ENCODE data around the gene TENT5C. TPM values are rescaled to one million over a fixed set of nuclear protein-coding genes. Genes with fewer than 3 reads are reported as not detected.

TENT5C gene
- total RNA-seq, 1 experiment from 2014 or later: 1.4 TPM

DNA sequence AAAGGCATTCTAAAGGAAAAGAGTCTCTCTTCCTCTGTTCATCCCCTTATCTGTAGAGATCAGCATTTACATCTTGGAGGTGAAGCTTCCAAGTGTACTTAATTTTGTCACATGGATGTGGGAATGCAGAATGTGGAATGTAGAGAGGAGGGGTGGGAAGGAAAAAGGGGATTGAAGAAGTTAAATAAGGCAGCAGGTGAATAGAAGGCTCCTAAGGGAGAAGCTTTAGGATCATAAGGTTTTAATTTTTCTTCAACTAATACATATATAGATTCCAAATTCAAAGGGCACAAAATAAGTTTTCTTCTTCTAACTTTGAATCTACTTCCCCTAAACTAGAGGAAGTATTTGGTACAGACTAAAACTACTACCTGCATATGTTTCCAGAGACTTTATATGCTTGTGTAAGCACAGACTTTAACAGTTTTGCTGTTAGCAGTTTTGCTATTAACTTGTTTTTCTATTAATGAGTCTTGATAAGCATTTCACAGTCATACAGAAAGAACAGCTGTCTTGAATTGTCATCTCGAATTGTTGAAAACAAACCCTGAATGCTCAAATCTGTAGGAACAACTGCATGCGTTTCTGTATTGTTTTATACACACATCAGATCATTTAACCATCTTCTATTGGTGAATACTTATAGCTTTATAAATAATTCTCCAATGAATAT, 12.7 kb downstream of the TENT5C start:
- no peak overlapping the region for H3K4me3 Mint-ChIP-seq
- DNase-seq (ENCODE audit: low spot score): no peak

DNA sequence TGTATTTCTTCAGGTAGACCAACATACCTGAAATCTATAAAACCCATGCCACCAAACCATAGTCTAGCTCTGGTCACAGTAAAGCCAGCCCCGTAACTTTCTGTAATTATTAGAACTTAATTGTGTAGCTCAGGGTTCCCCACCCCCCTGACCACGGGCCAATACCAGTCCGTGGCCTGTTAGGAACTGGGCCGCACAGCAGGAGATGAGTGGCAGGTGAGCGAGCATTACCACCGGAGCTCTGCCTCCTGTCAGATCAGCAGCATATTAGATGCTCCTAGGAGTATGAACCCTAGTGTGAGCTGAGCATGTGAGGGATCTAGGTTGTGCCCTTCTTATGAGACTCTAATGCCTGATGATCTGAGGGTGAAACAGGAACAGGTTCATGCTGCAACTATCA, 14.6 kb downstream of the TENT5C start:
- POLR2A ChIA-PET: no interaction called here
- Mint-ChIP-seq H3K36me3 (no peaks in the 10 kb centered on the region), H3K27me3 (ENCODE audit: low read depth) (peaks cover 10% of the 10 kb centered on the region), H3K27ac (no peak overlapping the region), H3K4me1 (0 out of 2 replicates have a peak, but pooled peaks cover 5% of the 10 kb centered on the region), H3K9me3 (no peaks in the 10 kb centered on the region), H3K4me3 (no peak overlapping the region)
- TF ChIP-seq FOXK1 (CRISPR knock-in tag; IDR thresholded peaks at IDR 0.05): no peak
- no peak for TF ChIP-seq MXD4 (CRISPR knock-in tag; IDR thresholded peaks at IDR 0.05; ENCODE audit: borderline replicate concordance)
- TF ChIP-seq NFYB (CRISPR knock-in tag; conservative IDR thresholded peaks at IDR 0.05; ENCODE audit: low read depth): no peak
- no peak for TF ChIP-seq JUN (CRISPR knock-in tag; IDR thresholded peaks at IDR 0.05)
- TF ChIP-seq OVOL2 (CRISPR knock-in tag; IDR thresholded peaks at IDR 0.05; ENCODE audit: borderline replicate concordance): no peak
- TF ChIP-seq, protein P1, sequence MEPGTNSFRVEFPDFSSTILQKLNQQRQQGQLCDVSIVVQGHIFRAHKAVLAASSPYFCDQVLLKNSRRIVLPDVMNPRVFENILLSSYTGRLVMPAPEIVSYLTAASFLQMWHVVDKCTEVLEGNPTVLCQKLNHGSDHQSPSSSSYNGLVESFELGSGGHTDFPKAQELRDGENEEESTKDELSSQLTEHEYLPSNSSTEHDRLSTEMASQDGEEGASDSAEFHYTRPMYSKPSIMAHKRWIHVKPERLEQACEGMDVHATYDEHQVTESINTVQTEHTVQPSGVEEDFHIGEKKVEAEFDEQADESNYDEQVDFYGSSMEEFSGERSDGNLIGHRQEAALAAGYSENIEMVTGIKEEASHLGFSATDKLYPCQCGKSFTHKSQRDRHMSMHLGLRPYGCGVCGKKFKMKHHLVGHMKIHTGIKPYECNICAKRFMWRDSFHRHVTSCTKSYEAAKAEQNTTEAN (CRISPR knock-in tag; IDR thresholded peaks at IDR 0.05): no peak
- TF ChIP-seq JAZF1 (CRISPR knock-in tag; IDR thresholded peaks at IDR 0.05): no peak
- TF ChIP-seq, protein P2, sequence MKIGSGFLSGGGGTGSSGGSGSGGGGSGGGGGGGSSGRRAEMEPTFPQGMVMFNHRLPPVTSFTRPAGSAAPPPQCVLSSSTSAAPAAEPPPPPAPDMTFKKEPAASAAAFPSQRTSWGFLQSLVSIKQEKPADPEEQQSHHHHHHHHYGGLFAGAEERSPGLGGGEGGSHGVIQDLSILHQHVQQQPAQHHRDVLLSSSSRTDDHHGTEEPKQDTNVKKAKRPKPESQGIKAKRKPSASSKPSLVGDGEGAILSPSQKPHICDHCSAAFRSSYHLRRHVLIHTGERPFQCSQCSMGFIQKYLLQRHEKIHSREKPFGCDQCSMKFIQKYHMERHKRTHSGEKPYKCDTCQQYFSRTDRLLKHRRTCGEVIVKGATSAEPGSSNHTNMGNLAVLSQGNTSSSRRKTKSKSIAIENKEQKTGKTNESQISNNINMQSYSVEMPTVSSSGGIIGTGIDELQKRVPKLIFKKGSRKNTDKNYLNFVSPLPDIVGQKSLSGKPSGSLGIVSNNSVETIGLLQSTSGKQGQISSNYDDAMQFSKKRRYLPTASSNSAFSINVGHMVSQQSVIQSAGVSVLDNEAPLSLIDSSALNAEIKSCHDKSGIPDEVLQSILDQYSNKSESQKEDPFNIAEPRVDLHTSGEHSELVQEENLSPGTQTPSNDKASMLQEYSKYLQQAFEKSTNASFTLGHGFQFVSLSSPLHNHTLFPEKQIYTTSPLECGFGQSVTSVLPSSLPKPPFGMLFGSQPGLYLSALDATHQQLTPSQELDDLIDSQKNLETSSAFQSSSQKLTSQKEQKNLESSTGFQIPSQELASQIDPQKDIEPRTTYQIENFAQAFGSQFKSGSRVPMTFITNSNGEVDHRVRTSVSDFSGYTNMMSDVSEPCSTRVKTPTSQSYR (CRISPR knock-in tag; IDR thresholded peaks at IDR 0.05): no peak
- no peak for TF ChIP-seq PRRX2 (CRISPR knock-in tag; IDR thresholded peaks at IDR 0.05)
- CTCF ChIA-PET: interaction anchor here (1.8 kb wide), 1 partner anchor 13 kb away, joined by 4 read pairs; no protein-coding TSS in a partner anchor
- ATAC-seq: no peak
- DNase-seq (ENCODE audit: low spot score): no peak

More for the DNA sequence above, 12.7 kb downstream of the TENT5C start:
- H3K9me3 Mint-ChIP-seq: no peaks in the 10 kb centered on the region
- no peaks in the 10 kb centered on the region for H3K36me3 Mint-ChIP-seq
- ChIA-PET CTCF (no interaction called here), POLR2A (no interaction called here)
- ATAC-seq: no peak
- peaks cover 17% of the 10 kb centered on the region for H3K4me1 Mint-ChIP-seq
- TF ChIP-seq TEAD4 (CRISPR knock-in tag; IDR thresholded peaks at IDR 0.05): no peak
- no peak for TF ChIP-seq TP53 (CRISPR knock-in tag; IDR thresholded peaks at IDR 0.05)
- no peak for TF ChIP-seq NFE2L1 (CRISPR knock-in tag; IDR thresholded peaks at IDR 0.05)
- no peak for TF ChIP-seq ESRRA (CRISPR knock-in tag; IDR thresholded peaks at IDR 0.05; ENCODE audit: borderline replicate concordance)
- TF ChIP-seq KAT7 (CRISPR knock-in tag; IDR thresholded peaks at IDR 0.05; ENCODE audit: borderline replicate concordance): no peak
- TF ChIP-seq TEAD1 (CRISPR knock-in tag; IDR thresholded peaks at IDR 0.05): no peak
- TF ChIP-seq, protein P3, sequence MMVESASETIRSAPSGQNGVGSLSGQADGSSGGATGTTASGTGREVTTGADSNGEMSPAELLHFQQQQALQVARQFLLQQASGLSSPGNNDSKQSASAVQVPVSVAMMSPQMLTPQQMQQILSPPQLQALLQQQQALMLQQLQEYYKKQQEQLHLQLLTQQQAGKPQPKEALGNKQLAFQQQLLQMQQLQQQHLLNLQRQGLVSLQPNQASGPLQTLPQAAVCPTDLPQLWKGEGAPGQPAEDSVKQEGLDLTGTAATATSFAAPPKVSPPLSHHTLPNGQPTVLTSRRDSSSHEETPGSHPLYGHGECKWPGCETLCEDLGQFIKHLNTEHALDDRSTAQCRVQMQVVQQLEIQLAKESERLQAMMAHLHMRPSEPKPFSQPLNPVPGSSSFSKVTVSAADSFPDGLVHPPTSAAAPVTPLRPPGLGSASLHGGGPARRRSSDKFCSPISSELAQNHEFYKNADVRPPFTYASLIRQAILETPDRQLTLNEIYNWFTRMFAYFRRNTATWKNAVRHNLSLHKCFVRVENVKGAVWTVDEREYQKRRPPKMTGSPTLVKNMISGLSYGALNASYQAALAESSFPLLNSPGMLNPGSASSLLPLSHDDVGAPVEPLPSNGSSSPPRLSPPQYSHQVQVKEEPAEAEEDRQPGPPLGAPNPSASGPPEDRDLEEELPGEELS (CRISPR knock-in tag; IDR thresholded peaks at IDR 0.05): no peak
- H3K27ac Mint-ChIP-seq: no peak overlapping the region
- peaks cover 23% of the 10 kb centered on the region for H3K27me3 Mint-ChIP-seq (ENCODE audit: low read depth)

DNA sequence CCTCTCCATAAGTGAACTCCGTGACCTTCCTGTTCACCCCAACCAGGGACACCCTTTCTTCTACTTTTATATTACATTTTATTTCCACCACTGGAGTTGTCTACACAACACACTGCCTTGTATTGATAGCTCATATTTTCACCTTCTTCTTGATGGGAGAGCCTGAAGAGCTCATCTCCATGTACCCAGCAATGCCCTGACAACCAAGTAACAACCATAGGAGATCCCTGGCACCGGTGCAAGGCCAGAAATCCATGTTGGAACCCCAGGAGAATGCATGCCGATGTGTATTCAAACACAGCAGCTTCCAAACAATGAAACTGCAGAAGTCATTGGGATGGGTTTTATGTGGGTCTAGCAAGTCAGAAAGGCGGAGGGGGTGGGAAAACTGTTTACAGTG, 15.5 kb downstream of the TENT5C start:
- Mint-ChIP-seq H3K36me3 (no peaks in the 10 kb centered on the region), H3K4me3 (no peak overlapping the region), H3K9me3 (no peaks in the 10 kb centered on the region), H3K27ac (no peak overlapping the region), H3K27me3 (ENCODE audit: low read depth) (peaks cover 1% of the 10 kb centered on the region; the same call in 1 of the 2 replicates), H3K4me1 (0 out of 2 replicates have a peak, but pooled peaks cover 5% of the 10 kb centered on the region)
- ChIA-PET CTCF (interaction anchor here (0.8 to 1.8 kb wide), 2 partner anchors 14 to 132 kb away, joined by 3 to 4 read pairs; no protein-coding TSS in a partner anchor), POLR2A (interaction anchor here (0.6 kb wide), 1 partner anchor 107 kb away, joined by 5 read pairs; no protein-coding TSS in a partner anchor)
- ATAC-seq (no peak), DNase-seq (ENCODE audit: low spot score) (no peak)
- no peak for TF ChIP-seq TEAD4 (CRISPR knock-in tag; IDR thresholded peaks at IDR 0.05)
- no peak for TF ChIP-seq ZNF416 (CRISPR knock-in tag; IDR thresholded peaks at IDR 0.05)
- TF ChIP-seq, protein P4, sequence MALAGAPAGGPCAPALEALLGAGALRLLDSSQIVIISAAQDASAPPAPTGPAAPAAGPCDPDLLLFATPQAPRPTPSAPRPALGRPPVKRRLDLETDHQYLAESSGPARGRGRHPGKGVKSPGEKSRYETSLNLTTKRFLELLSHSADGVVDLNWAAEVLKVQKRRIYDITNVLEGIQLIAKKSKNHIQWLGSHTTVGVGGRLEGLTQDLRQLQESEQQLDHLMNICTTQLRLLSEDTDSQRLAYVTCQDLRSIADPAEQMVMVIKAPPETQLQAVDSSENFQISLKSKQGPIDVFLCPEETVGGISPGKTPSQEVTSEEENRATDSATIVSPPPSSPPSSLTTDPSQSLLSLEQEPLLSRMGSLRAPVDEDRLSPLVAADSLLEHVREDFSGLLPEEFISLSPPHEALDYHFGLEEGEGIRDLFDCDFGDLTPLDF (CRISPR knock-in tag; IDR thresholded peaks at IDR 0.05): no peak
- TF ChIP-seq, protein P5, sequence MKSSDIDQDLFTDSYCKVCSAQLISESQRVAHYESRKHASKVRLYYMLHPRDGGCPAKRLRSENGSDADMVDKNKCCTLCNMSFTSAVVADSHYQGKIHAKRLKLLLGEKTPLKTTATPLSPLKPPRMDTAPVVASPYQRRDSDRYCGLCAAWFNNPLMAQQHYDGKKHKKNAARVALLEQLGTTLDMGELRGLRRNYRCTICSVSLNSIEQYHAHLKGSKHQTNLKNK (CRISPR knock-in tag; IDR thresholded peaks at IDR 0.05): no peak
- TF ChIP-seq GTF2I (CRISPR knock-in tag; conservative IDR thresholded peaks at IDR 0.05): no peak
- TF ChIP-seq NR2C2 (CRISPR knock-in tag; IDR thresholded peaks at IDR 0.05): no peak
